Stimulated activated CD4-positive, alpha-beta T cell treated with anti-CD3 and anti-CD28 coated beads, Interleukin-2, amount 100 ng/mL, for 48 hours (primary cell): ENCODE data around the gene NIPA2.
"Not testable (repeated sequence)": the region's sequence is repeated elsewhere in the genome, so short reads cannot be mapped to it uniquely, and the experiment has no call there.

ENCODE experiments used
- DNase-seq, 2 donors: peaks; one replicate each; pipeline ENCODE4 v3.0.0-alpha.2; 2020

The NIPA2 gene

GRCh38 chr15:22838292-22839042, at the start of gene NIPA2:
TSS of gene NIPA2 (plus strand) at chr15:22838666. CDS start at chr15:22851732, 13,066 bp downstream.
- peak; percentile 99 for DNase-seq

- DNase-seq = no peak
Observed at GRCh38 chr15:22794063-22794462, 44.4 kb upstream of the NIPA2 start.

- no peak for DNase-seq
Observed at GRCh38 chr15:22794621-22795167, 43.8 kb upstream of the NIPA2 start.

GRCh38 chr15:22795206-22796063, 43.0 kb upstream of the NIPA2 start:
- no peak for DNase-seq

GRCh38 chr15:22796079-22796478, 42.4 kb upstream of the NIPA2 start:
- DNase-seq = no peak

GRCh38 chr15:22799902-22800301, 38.6 kb upstream of the NIPA2 start:
- no peak for DNase-seq

- not testable (repeated sequence) for DNase-seq
Observed at GRCh38 chr15:22803006-22803405, 35.5 kb upstream of the NIPA2 start.

- DNase-seq = no peak
Observed at GRCh38 chr15:22806156-22806555, 32.3 kb upstream of the NIPA2 start.

GRCh38 chr15:22806664-22807063, 31.8 kb upstream of the NIPA2 start:
- no peak for DNase-seq

GRCh38 chr15:22807831-22808230, 30.6 kb upstream of the NIPA2 start:
- not testable (repeated sequence) for DNase-seq

GRCh38 chr15:22808240-22808639, 30.2 kb upstream of the NIPA2 start:
- no peak for DNase-seq

- DNase-seq = no peak
Observed at GRCh38 chr15:22808761-22809280, 29.6 kb upstream of the NIPA2 start.

- no peak for DNase-seq
Observed at GRCh38 chr15:22810033-22810852, 28.2 kb upstream of the NIPA2 start.

- no peak for DNase-seq
Observed at GRCh38 chr15:22810853-22811338, 27.6 kb upstream of the NIPA2 start.

GRCh38 chr15:22811640-22812039, 26.8 kb upstream of the NIPA2 start:
- no peak for DNase-seq

- no peak for DNase-seq
Observed at GRCh38 chr15:22813844-22814243, 24.6 kb upstream of the NIPA2 start.

- no peak for DNase-seq
Observed at GRCh38 chr15:22815766-22816165, 22.7 kb upstream of the NIPA2 start.

- DNase-seq = no peak
Observed at GRCh38 chr15:22819651-22820050, 18.8 kb upstream of the NIPA2 start.

- DNase-seq = no peak
Observed at GRCh38 chr15:22823495-22824128, 14.9 kb upstream of the NIPA2 start.

GRCh38 chr15:22827125-22827524, 11.3 kb upstream of the NIPA2 start:
- no peak for DNase-seq

- DNase-seq = no peak
Observed at GRCh38 chr15:22831473-22831872, 7.0 kb upstream of the NIPA2 start.
